HG02884 (cell line): ENCODE results near the gene GPX4.

Experiments
- ATAC-seq: cut with Tn5 transposase; IDR thresholded peaks from one replicate; pipeline ENCODE4 v1.9.1; 2021; ENCODE audit warnings: mild to moderate bottlenecking, moderate library complexity; ENCODE audit not compliant: unreplicated experiment

Gene GPX4

GRCh38 chr19:1068009-1069001 lies 35.5 kb upstream of the GPX4 start:
- ATAC-seq, result no peak

- ATAC-seq, result no peak
Observed at GRCh38 chr19:1069009-1069779, 34.6 kb upstream of the GPX4 start.

- ATAC-seq, result no peak
Observed at GRCh38 chr19:1070576-1070930, 33.2 kb upstream of the GPX4 start.

- no peak for ATAC-seq
Observed at GRCh38 chr19:1070931-1071791, 32.6 kb upstream of the GPX4 start.

- ATAC-seq, result no peak
Observed at GRCh38 chr19:1072371-1073015, 31.3 kb upstream of the GPX4 start.

- no peak for ATAC-seq
Observed at GRCh38 chr19:1073063-1073955, 30.5 kb upstream of the GPX4 start.

GRCh38 chr19:1073956-1074517 lies 29.8 kb upstream of the GPX4 start:
- ATAC-seq, result no peak

- no peak for ATAC-seq
Observed at GRCh38 chr19:1074544-1075283, 29.1 kb upstream of the GPX4 start.

- ATAC-seq, result no peak
Observed at GRCh38 chr19:1076046-1076386, 27.8 kb upstream of the GPX4 start.

GRCh38 chr19:1076951-1077350 lies 26.8 kb upstream of the GPX4 start:
- ATAC-seq, result peak; percentile 69

- ATAC-seq, result no peak
Observed at GRCh38 chr19:1079566-1080111, 24.2 kb upstream of the GPX4 start.

- no peak for ATAC-seq
Observed at GRCh38 chr19:1080360-1081161, 23.2 kb upstream of the GPX4 start.

- ATAC-seq, result no peak
Observed at GRCh38 chr19:1081301-1082164, 22.3 kb upstream of the GPX4 start.

- no peak for ATAC-seq
Observed at GRCh38 chr19:1082165-1082927, 21.4 kb upstream of the GPX4 start.

- ATAC-seq, result no peak
Observed at GRCh38 chr19:1082928-1083816, 20.6 kb upstream of the GPX4 start.
